SU-DHL-6 (cell line): ENCODE results near the gene GZMH.

ENCODE experiments used
- H2AFZ ChIP-seq: fragments of 200-600 bp; sonication (generic); 2 replicates; pipeline ENCODE4 v1.6.1; 2014; ENCODE audit warnings: low read depth, mild to moderate bottlenecking, moderate library complexity, mixed read lengths, antibody characterized with exemption, low read length; ENCODE audit not compliant: severe bottlenecking
- H3F3A ChIP-seq: fragments of 200-600 bp; shearing (Covaris generic); 2 replicates; pipeline ENCODE4 v1.6.0; 2016; ENCODE audit warnings: antibody characterized with exemption, mild to moderate bottlenecking; ENCODE audit not compliant: insufficient read depth
- H3K27ac ChIP-seq: fragments of 200-600 bp; sonication (generic); 2 replicates; pipeline ENCODE4 v1.5.1; 2016; ENCODE audit warnings: low read depth, mild to moderate bottlenecking, low read length, moderate library complexity, mixed read lengths
- H3K27me3 ChIP-seq: fragments of 200-600 bp; sonication (generic), shearing (Covaris generic); 2 replicates; pipeline ENCODE4 v1.6.0; 2014; ENCODE audit warnings: mild to moderate bottlenecking, low read length
- H3K36me3 ChIP-seq: fragments of 200-600 bp; sonication (generic); 2 replicates; pipeline ENCODE4 v1.6.1; 2014; ENCODE audit warnings: mild to moderate bottlenecking, low read length, mixed read lengths
- H3K4me2 ChIP-seq: fragments of 300-600, 200-600 bp; shearing (Covaris generic), sonication (generic); 2 replicates; pipeline ENCODE4 v1.6.0; 2014; ENCODE audit warnings: low read length, low read depth, mild to moderate bottlenecking; ENCODE audit not compliant: poor library complexity, severe bottlenecking
- H3K4me3 ChIP-seq: fragments of 200-600 bp; sonication (generic); 2 replicates; pipeline ENCODE4 v1.5.1; 2014; ENCODE audit warnings: antibody characterized with exemption, low read length, mild to moderate bottlenecking, mixed read lengths; ENCODE audit not compliant: insufficient read depth, poor library complexity, severe bottlenecking
- H3K79me2 ChIP-seq: fragments of 200-600 bp; sonication (generic); 2 replicates; pipeline ENCODE4 v1.6.1; 2014; ENCODE audit warnings: mild to moderate bottlenecking, low read length, moderate library complexity; ENCODE audit not compliant: insufficient read depth
- H3K9ac ChIP-seq: fragments of 200-600 bp; sonication (generic); 2 replicates; pipeline ENCODE4 v1.7.0; 2014; ENCODE audit warnings: mild to moderate bottlenecking, low read length
- H3K9me2 ChIP-seq: fragments of 200-600 bp; sonication (generic); replicated peaks from 2 replicates; pipeline ENCODE4 v1.6.1; 2014; ENCODE audit warnings: low read length; ENCODE audit not compliant: insufficient read depth
- H3K9me3 ChIP-seq: fragments of 200-600 bp; sonication (generic); 2 replicates; pipeline ENCODE4 v1.6.1; 2014; ENCODE audit warnings: low read length, mixed read lengths; ENCODE audit not compliant: insufficient read depth
- H4K20me1 ChIP-seq: fragments of 200-600 bp; sonication (generic); 2 replicates; pipeline ENCODE4 v1.6.1; 2014; ENCODE audit warnings: low read depth, mild to moderate bottlenecking, antibody characterized with exemption, low read length, moderate library complexity, mixed read lengths
- CTCF ChIP-seq: fragments of 200-600 bp; sonication (generic); IDR thresholded peaks from one replicate; pipeline ENCODE4 v1.5.1; 2017; ENCODE audit warnings: antibody characterized with exemption, mild to moderate bottlenecking, low read length, moderate library complexity; ENCODE audit not compliant: insufficient read depth, poor library complexity, severe bottlenecking
- EZH2phosphoT487 ChIP-seq: fragments of 200-600 bp; sonication (generic), shearing (Covaris generic); conservative IDR thresholded peaks from 2 replicates; pipeline ENCODE4 v1.6.1; 2018; ENCODE audit warnings: mild to moderate bottlenecking, antibody characterized with exemption, low read length, moderate library complexity, mixed read lengths

Gene GZMH

GRCh38 chr14:24632336-24632735 lies 22.9 kb upstream of the GZMH start:
- Histone ChIP-seq H3K4me3 (no peak overlapping the region), H3K9ac (no peak overlapping the region), H2AFZ (no peak overlapping the region), H3K4me2 (no peak overlapping the region), H3K27me3 (no peaks in the 10 kb centered on the region), H3K36me3 (no peaks in the 10 kb centered on the region), H3K79me2 (no peaks in the 10 kb centered on the region), H3K9me3 (no peaks in the 10 kb centered on the region), H4K20me1 (no peaks in the 10 kb centered on the region), H3F3A (no peaks in the 10 kb centered on the region), H3K27ac (no peak overlapping the region), H3K9me2 (no peaks in the 10 kb centered on the region)
- TF ChIP-seq EZH2phosphoT487 (no peak), CTCF (no peak)

GRCh38 chr14:24631749-24632335 lies 22.4 kb upstream of the GZMH start:
- H3K9me2 ChIP-seq = no peaks in the 10 kb centered on the region
- H3K27ac ChIP-seq = no peak overlapping the region
- no peak overlapping the region for H2AFZ ChIP-seq
- H3K27me3 ChIP-seq = no peaks in the 10 kb centered on the region
- no peaks in the 10 kb centered on the region for H3K9me3 ChIP-seq
- no peaks in the 10 kb centered on the region for H3K79me2 ChIP-seq
- TF ChIP-seq CTCF = no peak
- no peak for TF ChIP-seq EZH2phosphoT487
- no peaks in the 10 kb centered on the region for H3F3A ChIP-seq
- no peak overlapping the region for H3K9ac ChIP-seq
- no peak overlapping the region for H3K4me3 ChIP-seq
- no peaks in the 10 kb centered on the region for H3K36me3 ChIP-seq
- no peak overlapping the region for H3K4me2 ChIP-seq
- H4K20me1 ChIP-seq = no peaks in the 10 kb centered on the region

- Histone ChIP-seq H3K9ac (no peak overlapping the region), H3K36me3 (no peaks in the 10 kb centered on the region), H3K27me3 (no peaks in the 10 kb centered on the region), H3K27ac (no peak overlapping the region), H3K4me3 (no peak overlapping the region), H3K9me3 (no peaks in the 10 kb centered on the region), H3K9me2 (no peaks in the 10 kb centered on the region), H3F3A (no peaks in the 10 kb centered on the region), H2AFZ (no peak overlapping the region), H3K79me2 (no peaks in the 10 kb centered on the region), H4K20me1 (no peaks in the 10 kb centered on the region), H3K4me2 (no peak overlapping the region)
- TF ChIP-seq EZH2phosphoT487 (no peak), CTCF (no peak)
Observed at GRCh38 chr14:24630872-24631477, 21.5 kb upstream of the GZMH start.
